Fibroblast of pulmonary artery (primary cell): ENCODE data around the gene TMEM132D.

Experiments used
- DNase-seq: peaks from one replicate; pipeline ENCODE4 v3.0.0-alpha.2; 2010; ENCODE audit warnings: low read depth
- H3K4me3 ChIP-seq: replicated peaks from 2 replicates; pipeline ENCODE4 v1.5.1; 2011; ENCODE audit warnings: low read depth, mild to moderate bottlenecking, control low read depth, low read length, moderate library complexity
- TF ChIP-seq, protein P1 (sequence below): IDR thresholded peaks from 2 replicates; pipeline ENCODE4 v1.5.1; 2011; ENCODE audit warnings: mild to moderate bottlenecking, control low read depth, low read length, inconsistent platforms; ENCODE audit errors: missing control alignments

TMEM132D gene

DNA sequence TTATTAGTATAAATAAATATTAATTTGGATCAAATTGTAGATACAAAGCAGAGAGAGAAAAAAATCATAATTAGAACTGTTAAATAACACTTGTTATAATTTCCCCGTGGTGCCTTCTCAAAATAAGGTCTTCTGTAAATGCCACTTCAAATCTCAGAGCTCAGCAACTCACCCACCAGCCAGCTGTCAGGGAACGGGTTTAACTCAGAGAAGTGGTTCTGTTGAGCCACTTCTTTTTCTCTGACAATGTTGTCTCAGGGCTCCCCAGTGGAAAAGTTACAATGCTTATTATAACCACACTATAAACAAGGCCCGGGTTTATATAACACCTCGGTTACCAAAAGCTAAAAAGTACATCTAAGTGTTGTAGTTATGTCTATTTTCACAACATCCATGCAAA lies 598.0 kb downstream of the TMEM132D start:
- TF ChIP-seq, protein P1, sequence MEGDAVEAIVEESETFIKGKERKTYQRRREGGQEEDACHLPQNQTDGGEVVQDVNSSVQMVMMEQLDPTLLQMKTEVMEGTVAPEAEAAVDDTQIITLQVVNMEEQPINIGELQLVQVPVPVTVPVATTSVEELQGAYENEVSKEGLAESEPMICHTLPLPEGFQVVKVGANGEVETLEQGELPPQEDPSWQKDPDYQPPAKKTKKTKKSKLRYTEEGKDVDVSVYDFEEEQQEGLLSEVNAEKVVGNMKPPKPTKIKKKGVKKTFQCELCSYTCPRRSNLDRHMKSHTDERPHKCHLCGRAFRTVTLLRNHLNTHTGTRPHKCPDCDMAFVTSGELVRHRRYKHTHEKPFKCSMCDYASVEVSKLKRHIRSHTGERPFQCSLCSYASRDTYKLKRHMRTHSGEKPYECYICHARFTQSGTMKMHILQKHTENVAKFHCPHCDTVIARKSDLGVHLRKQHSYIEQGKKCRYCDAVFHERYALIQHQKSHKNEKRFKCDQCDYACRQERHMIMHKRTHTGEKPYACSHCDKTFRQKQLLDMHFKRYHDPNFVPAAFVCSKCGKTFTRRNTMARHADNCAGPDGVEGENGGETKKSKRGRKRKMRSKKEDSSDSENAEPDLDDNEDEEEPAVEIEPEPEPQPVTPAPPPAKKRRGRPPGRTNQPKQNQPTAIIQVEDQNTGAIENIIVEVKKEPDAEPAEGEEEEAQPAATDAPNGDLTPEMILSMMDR = no peak
- H3K4me3 ChIP-seq = no peak overlapping the region
- DNase-seq = no peak

DNA sequence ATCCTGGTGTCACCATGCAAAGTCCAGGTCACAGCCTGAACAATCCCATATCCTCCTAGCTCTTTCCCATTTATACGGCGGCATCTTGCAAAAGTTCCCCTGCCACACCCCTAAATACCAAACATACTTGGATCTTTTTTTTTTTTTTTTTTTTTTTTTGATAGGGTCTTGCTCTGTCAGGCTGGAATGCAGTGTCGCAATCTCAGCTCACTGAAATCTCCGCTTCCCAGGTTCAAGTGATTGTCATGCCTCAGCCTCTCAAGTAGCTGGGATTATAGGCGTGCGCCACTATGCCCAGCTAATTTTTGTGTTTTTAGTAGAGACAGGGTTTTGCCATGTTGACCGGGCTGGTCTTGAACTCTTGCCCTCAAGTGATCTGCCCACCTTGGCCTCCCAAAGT lies 599.3 kb downstream of the TMEM132D start:
- H3K4me3 ChIP-seq = no peak overlapping the region
- DNase-seq = no peak
- TF ChIP-seq, protein P1 = no peak

DNA sequence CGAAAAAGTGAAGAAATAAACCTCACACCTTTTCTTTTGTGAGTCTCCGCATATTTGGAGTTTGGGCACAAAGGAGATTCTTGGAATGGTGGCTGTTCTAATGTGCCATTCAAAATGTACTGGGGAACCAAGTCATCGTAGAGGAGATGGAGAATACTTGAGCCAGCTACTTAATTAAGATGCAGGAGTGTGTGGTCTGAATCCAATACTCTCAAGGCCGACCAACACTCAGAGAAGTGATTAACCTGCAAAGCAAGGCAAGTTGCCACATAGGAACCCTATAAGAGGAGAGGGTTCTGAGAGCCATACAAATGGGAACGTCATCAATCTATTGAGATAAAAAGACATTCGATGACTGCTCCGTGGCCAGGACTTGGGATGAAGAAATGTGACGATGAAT lies 603.8 kb downstream of the TMEM132D start:
- TF ChIP-seq, protein P1 = no peak
- DNase-seq = no peak
- no peak overlapping the region for H3K4me3 ChIP-seq

DNA sequence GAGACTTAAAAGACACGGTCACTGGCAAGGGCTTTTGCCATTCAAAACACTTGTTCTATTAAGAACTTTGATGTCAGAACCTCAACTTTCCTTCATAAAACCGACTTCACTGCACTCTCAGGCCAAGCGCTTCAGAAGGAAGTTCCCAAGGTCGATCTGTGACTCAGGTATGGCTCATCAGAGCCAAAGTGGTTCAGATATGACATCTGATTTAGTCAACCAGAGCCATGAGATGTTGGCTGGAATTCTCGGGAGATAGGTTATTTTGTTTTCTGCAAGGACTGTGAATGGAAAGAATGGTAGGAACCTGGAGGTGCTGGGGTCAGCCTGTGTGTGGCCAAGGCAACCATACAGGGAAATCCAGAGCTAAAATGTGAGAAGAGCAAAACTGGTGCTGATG lies 604.9 kb downstream of the TMEM132D start:
- no peak overlapping the region for H3K4me3 ChIP-seq
- TF ChIP-seq, protein P1 = no peak
- no peak for DNase-seq

DNA sequence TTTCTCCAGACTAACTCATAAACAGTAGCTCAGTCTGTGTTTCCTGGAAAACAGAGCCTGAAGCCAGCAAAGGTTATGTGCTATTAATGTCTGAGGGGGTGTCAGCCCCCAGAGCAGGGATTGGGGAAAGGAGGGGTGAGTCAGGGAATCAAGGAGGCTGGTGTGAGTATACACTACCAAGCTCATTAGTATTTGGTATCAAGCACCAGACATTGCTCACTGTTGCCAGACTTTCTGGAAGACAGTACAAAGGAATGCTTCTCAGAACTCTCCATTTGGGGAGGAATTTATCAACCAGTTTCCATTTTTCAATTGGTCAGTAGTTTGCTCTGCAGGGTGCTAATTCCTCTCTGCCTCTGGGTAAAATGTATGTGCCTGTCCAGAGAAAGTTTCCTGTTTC lies 607.2 kb downstream of the TMEM132D start:
- TF ChIP-seq, protein P1 = no peak
- no peak for DNase-seq

DNA sequence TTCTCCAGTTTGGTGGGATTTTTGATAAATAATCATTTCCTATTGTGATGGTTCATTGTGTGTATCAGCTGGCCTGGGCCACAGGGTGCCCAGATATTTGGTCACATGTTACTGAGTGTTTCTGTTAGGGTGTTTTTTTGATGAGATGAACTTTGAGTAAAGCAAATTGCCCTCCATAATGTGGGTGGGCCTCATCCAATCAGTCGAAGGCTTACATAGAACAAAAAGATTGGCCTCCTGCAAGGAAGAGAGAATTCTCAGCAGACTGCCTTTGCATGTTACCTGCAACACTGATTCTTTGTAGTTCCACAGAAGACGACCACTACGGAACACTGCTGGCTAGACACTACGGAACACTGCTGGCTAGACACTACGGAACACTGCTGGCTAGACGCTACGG lies 609.0 kb downstream of the TMEM132D start:
- TF ChIP-seq, protein P1 = no peak
- DNase-seq = no peak

More for the DNA sequence above, 607.2 kb downstream of the TMEM132D start:
- no peak overlapping the region for H3K4me3 ChIP-seq

DNA sequence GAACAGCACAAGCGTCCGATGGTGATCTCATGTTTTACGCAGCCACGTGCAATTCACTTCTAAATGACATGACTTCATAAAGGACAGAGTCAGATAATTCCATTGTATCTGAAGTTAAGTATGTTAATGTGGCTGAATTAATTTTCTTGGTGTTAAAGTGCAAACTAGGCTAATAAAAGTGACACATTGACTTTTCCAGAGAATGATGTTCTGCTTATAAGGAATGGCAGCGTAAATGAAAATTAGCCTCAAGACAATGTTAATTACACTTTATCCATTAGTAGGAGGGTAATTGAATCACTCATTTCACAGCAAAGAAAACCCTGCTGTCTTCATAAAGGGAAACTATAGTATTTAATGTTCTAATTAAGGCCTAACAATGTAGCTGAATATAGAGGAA lies 624.1 kb downstream of the TMEM132D start:
- no peak overlapping the region for H3K4me3 ChIP-seq
- TF ChIP-seq, protein P1 = no peak
- no peak for DNase-seq

More for the DNA sequence above, 609.0 kb downstream of the TMEM132D start:
- no peak overlapping the region for H3K4me3 ChIP-seq
